Prostate gland (tissue), 2 donors: Measurements from ENCODE around the gene AQP3. TPM values are rescaled to one million over a fixed set of nuclear protein-coding genes. Genes with fewer than 3 reads are reported as not detected.
"Not testable (repeated sequence)": the region's sequence is repeated elsewhere in the genome, so short reads cannot be mapped to it uniquely, and the experiment has no call there.

Experiments
- DNase-seq: peaks from one replicate; pipeline ENCODE4 v3.0.0-alpha.2; 2019; ENCODE audit warnings: low spot score
- H3K27ac ChIP-seq, 2 donors: fragments of 200-600 bp; sonication (generic); 2 replicates each; pipeline ENCODE4 v1.5.1; 2017 to 2019
- H3K27me3 ChIP-seq: fragments of 200-600 bp; sonication (generic); replicated peaks from 2 replicates; pipeline ENCODE4 v1.5.1; 2019; ENCODE audit not compliant: insufficient read depth
- H3K36me3 ChIP-seq, 2 donors: fragments of 200-600 bp; sonication (generic); 1 replicate in 1 of 2; 2 replicates in 1 of 2; pipeline versions ENCODE4 v1.5.1 to v1.8.1; 2017 to 2019
- H3K4me1 ChIP-seq: fragments of 200-600 bp; sonication (generic); replicated peaks from 2 replicates; pipeline ENCODE4 v1.5.1; 2019
- H3K4me3 ChIP-seq, 2 donors: fragments of 200-600 bp; sonication (generic); 2 replicates each; pipeline ENCODE4 v1.5.1; 2017 to 2019
- H3K9me3 ChIP-seq: fragments of 200-600 bp; sonication (generic); 2 replicates; pipeline ENCODE4 v1.5.1; 2017
- POLR2A ChIP-seq: fragments of 450-650 bp; IDR thresholded peaks from one replicate; pipeline ENCODE4 v1.6.1; 2016; ENCODE audit warnings: antibody characterized with exemption, mild to moderate bottlenecking
- POLR2AphosphoS5 ChIP-seq: sonication (generic); formaldehyde crosslinking; IDR thresholded peaks from one replicate; pipeline ENCODE4 v1.6.1; 2017; ENCODE audit warnings: antibody characterized with exemption
- WGBS: methylation state at CpG from one replicate; pipeline ENCODE4 v1.1.5; 2018; 5-methylcytosine and 5-hydroxymethylcytosine counted together
- intact Hi-C: fragments of 100-400 bp; cut with DNase I; formaldehyde crosslinking; loops from one replicate; pipeline ENCODE4 v1.14.2; 2022
- total RNA-seq, 2 donors: library from RNA; depleted of rRNA; stranded (reverse); fragments of >200 nt; gene quantifications; one replicate each; pipeline ENCODE4 v1.1.0, GENCODE V29; 2016
- TF ChIP-seq, protein P1 (sequence below), 4 experiments: fragments of 200-600 bp in 2 of 4; fragments of 450-650 bp in 2 of 4; sonication (generic) in 2 of 4; IDR thresholded peaks; 1 replicate in 3 of 4; 2 replicates in 1 of 4; pipeline ENCODE4 v1.5.1; 2016 to 2019; ENCODE audit warnings: antibody characterized with exemption in 4 of 4, mild to moderate bottlenecking in 2 of 4, moderate library complexity in 2 of 4

AQP3 gene
- total RNA-seq, 2 donors from 2014 or later, result 200 to 327 TPM

DNA sequence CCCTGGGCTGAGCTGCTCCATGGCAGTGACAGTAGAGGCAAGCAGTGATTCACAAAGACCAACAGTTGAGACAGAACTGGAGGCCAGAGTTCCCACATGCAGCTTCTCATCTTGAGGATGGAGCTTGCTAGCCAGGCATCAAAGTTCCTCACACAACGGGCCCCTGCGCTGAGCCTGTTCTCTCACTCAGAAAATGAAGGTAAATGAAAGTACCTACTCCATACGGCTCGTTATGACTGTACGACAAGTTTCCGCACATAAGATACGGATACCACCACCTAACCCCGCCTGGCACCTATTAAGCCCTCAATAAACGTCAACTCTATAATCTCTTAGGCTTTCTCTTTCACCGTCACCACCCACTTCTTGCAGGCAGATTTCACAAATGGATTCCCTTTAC lies 13.5 kb upstream of the AQP3 start:
- no peak overlapping the region for H3K27ac ChIP-seq
- intact Hi-C loops, result no loop called here
- 76% methylated on average over 10 of the region's 10 CpGs for WGBS

DNA sequence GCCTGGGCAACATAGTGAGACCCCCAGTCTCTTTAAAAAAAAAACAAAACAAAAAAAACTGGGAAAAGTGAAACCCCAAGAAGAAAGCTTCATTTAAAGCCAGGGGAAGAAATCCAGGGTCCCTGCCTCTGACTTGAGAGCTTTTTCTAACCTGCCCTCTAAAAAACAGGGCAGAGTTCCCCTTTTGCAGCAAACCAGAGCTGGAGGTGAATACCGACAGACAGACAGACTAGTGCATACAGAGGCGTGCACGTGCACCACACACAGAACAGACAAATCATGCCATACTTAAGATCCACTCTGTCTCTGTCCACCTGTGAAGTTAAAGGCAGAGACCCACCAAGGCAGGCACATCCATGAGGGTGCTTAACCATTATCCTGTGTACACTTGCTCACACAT lies 11.7 kb upstream of the AQP3 start:
- Histone ChIP-seq H3K27me3 (no peaks in the 10 kb centered on the region), H3K4me1 (no peaks in the 10 kb centered on the region), H3K27ac (no peak overlapping the region), H3K36me3 (peaks cover 0 to 5% of the 10 kb centered on the region in 2 donors), H3K9me3 (no peaks in the 10 kb centered on the region), H3K4me3 (no peak overlapping the region)
- TF ChIP-seq POLR2AphosphoS5 (no peak), POLR2A (no peak)
- TF ChIP-seq, protein P1, sequence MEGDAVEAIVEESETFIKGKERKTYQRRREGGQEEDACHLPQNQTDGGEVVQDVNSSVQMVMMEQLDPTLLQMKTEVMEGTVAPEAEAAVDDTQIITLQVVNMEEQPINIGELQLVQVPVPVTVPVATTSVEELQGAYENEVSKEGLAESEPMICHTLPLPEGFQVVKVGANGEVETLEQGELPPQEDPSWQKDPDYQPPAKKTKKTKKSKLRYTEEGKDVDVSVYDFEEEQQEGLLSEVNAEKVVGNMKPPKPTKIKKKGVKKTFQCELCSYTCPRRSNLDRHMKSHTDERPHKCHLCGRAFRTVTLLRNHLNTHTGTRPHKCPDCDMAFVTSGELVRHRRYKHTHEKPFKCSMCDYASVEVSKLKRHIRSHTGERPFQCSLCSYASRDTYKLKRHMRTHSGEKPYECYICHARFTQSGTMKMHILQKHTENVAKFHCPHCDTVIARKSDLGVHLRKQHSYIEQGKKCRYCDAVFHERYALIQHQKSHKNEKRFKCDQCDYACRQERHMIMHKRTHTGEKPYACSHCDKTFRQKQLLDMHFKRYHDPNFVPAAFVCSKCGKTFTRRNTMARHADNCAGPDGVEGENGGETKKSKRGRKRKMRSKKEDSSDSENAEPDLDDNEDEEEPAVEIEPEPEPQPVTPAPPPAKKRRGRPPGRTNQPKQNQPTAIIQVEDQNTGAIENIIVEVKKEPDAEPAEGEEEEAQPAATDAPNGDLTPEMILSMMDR (IDR thresholded peaks at IDR 0.05), result no peak
- 77% methylated on average over 3 of the region's 3 CpGs for WGBS
- no peak for DNase-seq
- intact Hi-C loops, result no loop called here

More for the DNA sequence above, 13.5 kb upstream of the AQP3 start:
- H3K9me3 ChIP-seq, result no peaks in the 10 kb centered on the region
- H3K27me3 ChIP-seq, result no peaks in the 10 kb centered on the region
- DNase-seq, result no peak
- H3K36me3 ChIP-seq, result peaks cover 5 to 10% of the 10 kb centered on the region in 2 donors
- no peak overlapping the region for H3K4me3 ChIP-seq
- H3K4me1 ChIP-seq, result no peaks in the 10 kb centered on the region
- TF ChIP-seq POLR2A (no peak), POLR2AphosphoS5 (no peak)
- TF ChIP-seq, protein P1 (IDR thresholded peaks at IDR 0.05), result no peak

DNA sequence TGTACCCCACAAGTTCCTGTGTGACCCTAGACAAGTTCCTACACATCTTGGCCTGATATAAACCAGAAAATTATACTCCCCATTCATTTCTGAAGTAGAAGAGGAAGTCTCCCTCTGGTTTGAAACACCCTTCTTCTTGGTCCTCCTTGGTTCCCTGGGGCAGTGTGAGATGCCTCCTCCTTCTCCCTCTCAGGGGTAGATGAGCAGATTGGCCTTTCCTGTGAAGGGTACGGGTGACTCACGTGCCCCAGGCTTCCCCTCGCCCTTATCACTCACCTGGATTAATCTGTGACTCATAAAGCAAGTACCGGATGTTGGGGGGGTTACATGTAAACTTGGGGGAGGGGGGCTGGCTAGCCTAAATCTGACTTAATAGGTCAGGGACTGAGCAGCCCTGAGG lies 11.1 kb upstream of the AQP3 start:
- H3K27me3 ChIP-seq, result no peaks in the 10 kb centered on the region
- no peaks in the 10 kb centered on the region for H3K4me1 ChIP-seq
- 35% methylated on average over 4 of the region's 4 CpGs for WGBS
- H3K9me3 ChIP-seq, result no peaks in the 10 kb centered on the region
- no peak overlapping the region for H3K4me3 ChIP-seq
- H3K27ac ChIP-seq, result no peak overlapping the region
- TF ChIP-seq, protein P1 (IDR thresholded peaks at IDR 0.05), result no peak
- TF ChIP-seq POLR2AphosphoS5, result no peak
- TF ChIP-seq POLR2A, result no peak
- intact Hi-C loops, result no loop called here
- H3K36me3 ChIP-seq, result no peaks in the 10 kb centered on the region
- no peak for DNase-seq

DNA sequence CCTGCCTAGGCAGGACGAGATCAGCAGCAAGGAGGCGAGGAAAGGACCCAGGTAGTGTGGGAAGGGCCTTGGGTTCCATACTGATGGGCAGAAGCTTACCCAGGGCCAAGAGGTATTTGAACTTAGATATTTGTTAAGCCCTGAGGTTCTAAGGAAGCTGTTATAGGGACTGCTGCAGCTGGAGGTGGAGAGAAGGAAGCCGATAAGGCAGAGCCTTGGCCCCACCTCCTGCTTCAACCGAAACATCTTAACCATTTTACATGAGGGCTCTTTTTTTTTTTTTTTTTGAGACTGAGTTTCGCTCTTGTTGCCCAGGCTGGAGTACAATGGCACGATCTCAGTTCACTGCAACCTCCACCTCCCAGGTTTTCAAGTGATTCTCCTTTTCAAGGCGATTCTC lies 8.6 kb upstream of the AQP3 start:
- WGBS, result 84% methylated on average over 7 of the region's 7 CpGs
- H3K27ac ChIP-seq, result no peak overlapping the region
- no peak overlapping the region for H3K4me3 ChIP-seq
- H3K4me1 ChIP-seq, result no peaks in the 10 kb centered on the region
- H3K36me3 ChIP-seq, result no peaks in the 10 kb centered on the region
- no peaks in the 10 kb centered on the region for H3K9me3 ChIP-seq
- no peaks in the 10 kb centered on the region for H3K27me3 ChIP-seq
- intact Hi-C loops, result no loop called here
- no peak for TF ChIP-seq POLR2A
- TF ChIP-seq, protein P1 (IDR thresholded peaks at IDR 0.05), result no peak
- TF ChIP-seq POLR2AphosphoS5, result no peak
- DNase-seq, result no peak

DNA sequence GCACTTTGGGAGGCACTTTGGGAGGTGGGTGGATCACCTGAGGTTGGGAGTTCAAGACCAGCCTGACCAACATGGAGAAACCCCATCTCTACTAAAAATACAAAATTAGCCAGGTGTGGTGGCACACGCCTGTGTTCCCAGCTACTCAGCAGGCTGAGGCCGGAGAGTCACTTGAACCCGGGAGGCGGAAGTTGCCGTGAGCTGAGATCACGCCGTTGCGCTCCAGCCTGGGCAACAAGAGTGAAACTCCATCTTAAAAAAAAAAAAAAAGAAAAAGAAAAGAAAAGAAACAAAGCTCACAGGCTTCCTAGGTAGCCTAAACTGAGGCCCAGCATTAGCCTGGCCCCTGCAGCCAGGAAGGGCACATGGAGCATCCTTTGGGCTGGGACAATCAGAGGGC lies 8.1 kb upstream of the AQP3 start:
- H3K4me1 ChIP-seq, H3K4me3 ChIP-seq, H3K27ac ChIP-seq, H3K9me3 ChIP-seq, DNase-seq, H3K27me3 ChIP-seq, H3K36me3 ChIP-seq, intact Hi-C loops: not testable (repeated sequence)
- WGBS, result 94% methylated on average over 8 of the region's 8 CpGs

DNA sequence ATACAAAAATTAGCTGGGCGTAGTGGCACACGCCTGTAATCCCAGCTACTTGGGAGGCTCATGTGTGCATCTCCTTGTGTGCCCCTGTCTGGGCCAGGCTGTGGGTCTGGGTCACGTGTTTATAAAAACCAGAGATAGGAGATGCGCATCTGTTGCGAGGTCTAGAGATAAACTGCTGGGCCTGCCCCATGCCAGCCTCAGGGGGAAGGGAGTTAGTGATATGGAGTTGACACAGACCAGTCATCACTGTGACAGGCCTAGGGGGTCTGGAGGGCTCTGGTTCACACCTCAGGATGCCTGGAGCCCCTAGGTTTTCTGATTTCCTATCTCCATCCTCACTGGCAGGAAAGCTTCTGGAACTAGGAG lies 7.3 kb upstream of the AQP3 start:
- WGBS, result 94% methylated on average over 5 of the region's 5 CpGs
- H3K4me1 ChIP-seq, H3K27me3 ChIP-seq, H3K27ac ChIP-seq, DNase-seq, H3K36me3 ChIP-seq, intact Hi-C loops, H3K4me3 ChIP-seq, H3K9me3 ChIP-seq: not testable (repeated sequence)
